Sigmoid colon (tissue), 7 donors: Measurements from ENCODE around the gene LDLRAD2. TPM values are rescaled to one million over a fixed set of nuclear protein-coding genes. Genes with fewer than 3 reads are reported as not detected.

Experiments
- DNase-seq: peaks from one replicate; pipeline ENCODE4 v3.0.0-alpha.2; 2019
- H3K27ac ChIP-seq, 4 donors: fragments of 200-600 bp; sonication (generic); one replicate each; pipeline ENCODE4 v1.5.1; 2016 to 2019; ENCODE audit warnings: mild to moderate bottlenecking in 1 of 4
- H3K27me3 ChIP-seq, 3 donors: fragments of 200-600 bp; sonication (generic); one replicate each; pipeline ENCODE4 v1.5.1; 2019; ENCODE audit warnings: mild to moderate bottlenecking in 1 of 3
- H3K36me3 ChIP-seq, 4 donors: fragments of 200-600 bp; sonication (generic); one replicate each; pipeline ENCODE4 v1.5.1; 2016 to 2019
- H3K4me1 ChIP-seq, 4 donors: fragments of 200-600 bp; sonication (generic); one replicate each; pipeline ENCODE4 v1.5.1; 2017 to 2019
- H3K4me3 ChIP-seq, 4 donors: fragments of 200-600 bp; sonication (generic); one replicate each; pipeline ENCODE4 v1.5.1; 2017 to 2019; ENCODE audit warnings: mild to moderate bottlenecking in 2 of 4, moderate library complexity in 1 of 4
- H3K9me3 ChIP-seq, 4 donors: fragments of 200-600 bp in 3 of 4; sonication (generic) in 3 of 4; one replicate each; pipeline versions ENCODE4 v1.5.1 to v1.6.1; 2013 to 2019
- EP300 ChIP-seq, 4 donors: sonication (generic); formaldehyde crosslinking; IDR thresholded peaks; one replicate each; pipeline ENCODE4 v1.6.1; 2017; ENCODE audit warnings: antibody characterized with exemption in 4 of 4
- POLR2A ChIP-seq, 2 donors: fragments of 450-650 bp; IDR thresholded peaks; one replicate each; pipeline ENCODE4 v1.6.1; 2016; ENCODE audit warnings: antibody characterized with exemption in 2 of 2, mild to moderate bottlenecking in 2 of 2, moderate library complexity in 2 of 2
- POLR2AphosphoS5 ChIP-seq, 4 donors: sonication (generic); formaldehyde crosslinking; IDR thresholded peaks; one replicate each; pipeline ENCODE4 v1.6.1; 2017; ENCODE audit warnings: antibody characterized with exemption in 4 of 4
- WGBS, 2 donors: extraction: QIAGEN DNeasy Blood & Tissue Kit; methylation state at CpG; one replicate each; pipeline ENCODE4 v1.1.7; 2013; 5-methylcytosine and 5-hydroxymethylcytosine counted together
- intact Hi-C: fragments of 100-400 bp; cut with DNase I; formaldehyde crosslinking; loops from one replicate; pipeline ENCODE4 v1.15.1; 2023
- polyA plus RNA-seq, 3 donors: library from polyadenylated mRNA; stranded (reverse); fragments of 200-250 nt; gene quantifications; one replicate each; pipeline ENCODE4 v1.2.3, GENCODE V29; 2013
- total RNA-seq, 4 donors: library from RNA; depleted of rRNA; stranded (reverse); fragments of >200 nt; gene quantifications; one replicate each; pipeline ENCODE4 v1.1.0, GENCODE V29; 2016
- TF ChIP-seq, protein P1 (sequence below), 4 experiments: fragments of 450-650 bp in 3 of 4; fragments of 200-600 bp in 1 of 4; IDR thresholded peaks; one replicate each; pipeline ENCODE4 v1.5.1; 2016 to 2019; ENCODE audit warnings: antibody characterized with exemption in 4 of 4, mild to moderate bottlenecking in 3 of 4, moderate library complexity in 2 of 4
- donor health status: healthy with polysubstance abuse.
- donor health status: Bipolar disorder and iron deficiency.
- donor health status: healthy.

The LDLRAD2 gene
- total and polyA plus RNA-seq, 7 donors = under 0.01 to 1.4 (median 0.23) TPM; not detected in 2

DNA sequence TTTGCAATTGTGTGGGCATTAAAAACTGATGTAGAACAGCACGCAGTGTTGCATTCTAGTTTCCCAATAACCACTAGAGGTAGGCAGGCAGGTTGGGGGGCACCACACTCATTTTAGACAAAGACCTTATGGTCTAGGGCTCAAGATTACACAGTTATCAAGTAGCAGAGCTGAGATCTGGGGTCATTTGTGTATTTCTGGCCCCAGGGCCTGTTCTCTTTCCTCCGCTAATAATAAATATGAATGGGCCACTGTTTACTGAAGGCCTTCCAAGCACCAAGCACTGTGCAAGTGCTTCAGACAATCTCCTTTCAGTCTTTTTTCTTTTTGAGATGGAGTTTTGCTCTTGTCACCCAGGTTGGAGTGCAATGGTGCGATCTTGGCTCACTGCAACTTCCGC, 23.9 kb downstream of the LDLRAD2 start:
- intact Hi-C loops = no loop called here
- TF ChIP-seq EP300 (IDR thresholded peaks at IDR 0.05) (no peak), POLR2A (IDR thresholded peaks at IDR 0.05) (no peak), POLR2AphosphoS5 (IDR thresholded peaks at IDR 0.05) (no peak)
- TF ChIP-seq, protein P1, sequence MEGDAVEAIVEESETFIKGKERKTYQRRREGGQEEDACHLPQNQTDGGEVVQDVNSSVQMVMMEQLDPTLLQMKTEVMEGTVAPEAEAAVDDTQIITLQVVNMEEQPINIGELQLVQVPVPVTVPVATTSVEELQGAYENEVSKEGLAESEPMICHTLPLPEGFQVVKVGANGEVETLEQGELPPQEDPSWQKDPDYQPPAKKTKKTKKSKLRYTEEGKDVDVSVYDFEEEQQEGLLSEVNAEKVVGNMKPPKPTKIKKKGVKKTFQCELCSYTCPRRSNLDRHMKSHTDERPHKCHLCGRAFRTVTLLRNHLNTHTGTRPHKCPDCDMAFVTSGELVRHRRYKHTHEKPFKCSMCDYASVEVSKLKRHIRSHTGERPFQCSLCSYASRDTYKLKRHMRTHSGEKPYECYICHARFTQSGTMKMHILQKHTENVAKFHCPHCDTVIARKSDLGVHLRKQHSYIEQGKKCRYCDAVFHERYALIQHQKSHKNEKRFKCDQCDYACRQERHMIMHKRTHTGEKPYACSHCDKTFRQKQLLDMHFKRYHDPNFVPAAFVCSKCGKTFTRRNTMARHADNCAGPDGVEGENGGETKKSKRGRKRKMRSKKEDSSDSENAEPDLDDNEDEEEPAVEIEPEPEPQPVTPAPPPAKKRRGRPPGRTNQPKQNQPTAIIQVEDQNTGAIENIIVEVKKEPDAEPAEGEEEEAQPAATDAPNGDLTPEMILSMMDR (IDR thresholded peaks at IDR 0.05) = no peak
- Histone ChIP-seq H3K27ac (no peak overlapping the region), H3K27me3 (no peaks in the 10 kb centered on the region), H3K4me3 (no peak overlapping the region), H3K9me3 (peaks cover 0 to 3% (median 0%) of the 10 kb centered on the region in 4 donors), H3K36me3 (peaks cover 73 to 100% (median 95%) of the 10 kb centered on the region in 4 donors), H3K4me1 (no peaks in the 10 kb centered on the region)
- no peak for DNase-seq
- 96 to 97% methylated on average over 4 of the region's 4 CpGs for WGBS, 2 donors

DNA sequence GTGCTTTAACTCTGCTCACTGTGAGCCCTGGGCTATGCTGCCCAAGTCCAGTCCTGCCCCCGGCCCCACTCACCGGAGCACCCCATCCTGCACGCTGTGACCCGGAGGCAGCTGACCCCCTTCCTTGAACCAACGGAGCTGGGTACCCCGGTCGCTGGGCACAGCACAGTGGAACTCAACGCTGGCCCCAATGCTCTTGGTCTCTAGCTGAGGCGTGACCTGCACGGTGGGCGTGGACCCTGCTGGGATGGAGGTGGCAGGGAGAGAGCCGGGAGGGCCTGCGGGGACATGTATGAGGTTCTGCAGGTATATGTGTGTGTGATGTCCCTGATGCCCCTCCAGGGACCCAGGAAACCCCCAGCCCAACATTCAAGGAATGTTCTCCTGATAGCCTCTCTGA, 24.7 kb downstream of the LDLRAD2 start:
- H3K27me3 ChIP-seq = no peaks in the 10 kb centered on the region
- 92 to 96% methylated on average over 13 of the region's 13 CpGs for WGBS, 2 donors
- intact Hi-C loops = no loop called here
- H3K27ac ChIP-seq = no peak overlapping the region
- TF ChIP-seq POLR2AphosphoS5 (IDR thresholded peaks at IDR 0.05) (no peak), POLR2A (IDR thresholded peaks at IDR 0.05) (no peak)
- TF ChIP-seq, protein P1 (IDR thresholded peaks at IDR 0.05) = no peak
- H3K4me3 ChIP-seq = no peak overlapping the region
- no peaks in the 10 kb centered on the region for H3K4me1 ChIP-seq
- peaks cover 0 to 3% (median 0%) of the 10 kb centered on the region in 4 donors for H3K9me3 ChIP-seq
- DNase-seq = no peak
- H3K36me3 ChIP-seq = peaks cover 76 to 100% (median 95%) of the 10 kb centered on the region in 4 donors

DNA sequence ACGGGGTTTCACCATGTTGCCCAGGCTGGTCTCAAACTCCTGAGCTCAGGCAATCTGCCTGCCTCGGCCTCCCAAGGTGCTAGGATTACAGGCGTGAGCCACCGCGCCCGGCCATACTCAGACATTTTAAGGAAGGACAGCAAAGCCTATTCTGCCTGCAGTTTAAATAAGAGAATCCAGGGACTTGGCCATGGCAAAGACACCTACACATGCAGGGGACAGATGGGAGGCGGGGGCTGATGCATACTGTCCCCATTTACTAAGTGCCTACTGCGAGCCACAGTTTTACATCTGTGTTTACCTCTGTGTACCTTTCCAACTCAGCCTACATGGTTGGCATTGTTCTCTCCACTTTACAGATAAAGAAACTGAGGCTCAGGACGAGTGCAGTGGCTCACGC, 25.4 kb downstream of the LDLRAD2 start:
- intact Hi-C loops = no loop called here
- Histone ChIP-seq H3K36me3 (peaks cover 77 to 100% (median 95%) of the 10 kb centered on the region in 4 donors), H3K4me1 (no peaks in the 10 kb centered on the region), H3K27me3 (no peaks in the 10 kb centered on the region), H3K9me3 (peaks cover 0 to 3% (median 0%) of the 10 kb centered on the region in 4 donors), H3K4me3 (no peak overlapping the region), H3K27ac (no peak overlapping the region)
- 94 to 96% methylated on average over 10 of the region's 10 CpGs for WGBS, 2 donors
- DNase-seq = no peak
- TF ChIP-seq POLR2A (IDR thresholded peaks at IDR 0.05) (no peak), POLR2AphosphoS5 (IDR thresholded peaks at IDR 0.05) (no peak), EP300 (IDR thresholded peaks at IDR 0.05) (no peak)
- TF ChIP-seq, protein P1 (IDR thresholded peaks at IDR 0.05) = no peak

DNA sequence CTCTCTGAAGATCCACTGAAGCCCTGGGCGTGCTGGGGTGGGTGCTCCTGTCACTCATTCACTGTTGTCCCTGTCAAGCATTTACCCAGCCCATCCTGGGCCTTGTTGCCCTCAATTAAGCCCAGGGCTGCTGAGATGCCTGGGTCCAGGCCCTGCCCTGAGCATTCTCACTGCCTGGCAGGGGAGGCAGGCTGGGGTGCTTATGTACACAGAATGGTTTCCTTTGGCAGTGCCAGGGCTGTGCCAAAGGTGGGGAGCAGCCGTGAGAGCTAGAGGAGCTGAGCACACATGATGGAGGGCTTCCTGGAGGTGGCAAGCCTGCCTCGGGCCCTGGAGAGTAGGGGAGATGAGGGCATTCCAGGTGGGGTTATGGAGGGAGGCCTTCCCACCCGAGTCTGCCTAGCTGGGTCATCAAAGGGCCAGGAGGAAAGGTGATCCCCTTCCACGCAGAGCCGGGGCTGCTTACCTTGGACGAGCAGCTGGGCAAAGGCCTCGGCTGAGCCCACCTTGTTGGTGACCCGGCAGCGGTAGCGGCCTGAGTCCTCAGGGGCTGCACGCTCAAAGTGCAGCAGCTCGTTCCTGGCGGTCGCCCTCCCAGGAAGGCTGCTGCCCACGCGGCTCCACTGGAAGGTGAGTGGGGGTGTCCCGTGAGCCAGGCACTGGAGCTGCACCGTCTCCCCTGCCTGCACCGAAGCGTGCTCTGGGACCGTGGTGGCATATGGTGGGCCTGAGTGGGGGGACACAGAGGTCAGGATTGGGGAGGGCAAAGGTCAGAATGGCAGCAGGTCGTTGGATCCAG, 26.5 kb downstream of the LDLRAD2 start:
- DNase-seq = no peak
- Histone ChIP-seq H3K27me3 (no peaks in the 10 kb centered on the region), H3K4me1 (no peaks in the 10 kb centered on the region), H3K4me3 (no peak overlapping the region), H3K36me3 (peaks cover 79 to 100% (median 95%) of the 10 kb centered on the region in 4 donors), H3K9me3 (peaks cover 0 to 3% (median 0%) of the 10 kb centered on the region in 4 donors), H3K27ac (no peak overlapping the region)
- 91 to 93% methylated on average over 23 of the region's 23 CpGs for WGBS, 2 donors
- intact Hi-C loops = no loop called here
- TF ChIP-seq POLR2A (IDR thresholded peaks at IDR 0.05) = no peak
- no peak for TF ChIP-seq EP300 (IDR thresholded peaks at IDR 0.05)
- TF ChIP-seq POLR2AphosphoS5 (IDR thresholded peaks at IDR 0.05) = no peak

DNA sequence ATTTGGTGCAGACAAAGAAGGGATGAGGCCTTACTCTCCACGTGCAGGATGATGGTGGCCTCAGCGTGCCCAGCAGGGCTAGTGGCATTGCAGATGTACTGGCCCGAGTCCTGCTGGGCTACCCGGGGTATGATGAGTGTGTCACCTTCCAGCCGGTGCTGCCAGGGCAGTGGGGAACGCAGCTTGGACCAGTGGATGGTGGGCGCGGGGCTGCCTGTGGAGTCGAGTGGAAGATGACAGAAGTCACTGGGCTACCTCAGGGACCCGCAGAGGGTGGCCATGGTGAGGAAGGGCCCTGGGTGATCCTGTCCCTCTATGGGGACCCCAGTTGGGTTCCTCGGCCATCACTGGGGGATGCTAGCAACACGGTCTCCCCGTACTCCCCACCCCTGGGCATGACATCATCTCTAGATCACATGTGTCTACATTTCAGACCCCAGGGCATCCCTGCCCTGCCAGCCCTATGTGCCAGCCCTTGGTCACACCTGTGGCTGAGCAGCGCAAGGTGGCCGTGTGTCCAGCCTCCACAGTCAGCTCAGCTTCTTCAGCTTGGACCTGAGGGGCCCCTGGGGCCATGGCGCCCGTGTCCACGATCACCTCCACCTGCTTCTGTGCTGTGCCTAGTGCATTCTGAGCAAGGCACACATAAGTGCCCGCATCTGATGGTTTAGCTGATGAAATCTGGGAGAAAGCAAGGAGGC, 27.4 kb downstream of the LDLRAD2 start:
- peaks cover 0 to 2% (median 0%) of the 10 kb centered on the region in 4 donors for H3K9me3 ChIP-seq
- no peak overlapping the region for H3K27ac ChIP-seq
- no peak for TF ChIP-seq POLR2AphosphoS5 (IDR thresholded peaks at IDR 0.05)
- TF ChIP-seq, protein P1 (IDR thresholded peaks at IDR 0.05) = no peak
- no peak for TF ChIP-seq EP300 (IDR thresholded peaks at IDR 0.05)
- TF ChIP-seq POLR2A (IDR thresholded peaks at IDR 0.05) = no peak
- H3K4me3 ChIP-seq = no peak overlapping the region
- DNase-seq = no peak
- no peaks in the 10 kb centered on the region for H3K4me1 ChIP-seq
- WGBS, 2 donors = 90 to 94% methylated on average over 19 of the region's 19 CpGs
- peaks cover 76 to 100% (median 95%) of the 10 kb centered on the region in 4 donors for H3K36me3 ChIP-seq
- intact Hi-C loops = no loop called here
- no peaks in the 10 kb centered on the region for H3K27me3 ChIP-seq
